OCI-LY3 (cell line): ENCODE data around the gene BMPR1B.

Experiments
- CTCF ChIP-seq: fragments of 200-600, 300-600 bp; sonication (generic); IDR thresholded peaks from 2 replicates; pipeline ENCODE4 v1.5.1; 2014; ENCODE audit warnings: antibody characterized with exemption, low read length, low read depth
- EZH2phosphoT487 ChIP-seq: fragments of 200-600 bp; shearing (Covaris generic); IDR thresholded peaks from 2 replicates; pipeline ENCODE4 v1.6.1; 2018; ENCODE audit warnings: antibody characterized with exemption, mixed run types, low read depth

GRCh38 chr4:94895081-94895480 lies 137.3 kb downstream of the BMPR1B start:
- no peak for TF ChIP-seq CTCF
- no peak for TF ChIP-seq EZH2phosphoT487
